ENCODE results near the gene PSMC5. TPM values are rescaled to one million over a fixed set of nuclear protein-coding genes. Genes with fewer than 3 reads are reported as not detected.

The PSMC5 gene
- total RNA-seq, 4 donors from 2014 or later = 63.2 to 131 (median 77.9) TPM

Other genes with a start within 250 kb of the PSMC5 start
- gene TACO1, start 226.5 kb upstream of the PSMC5 start, total RNA-seq = 10 to 100 TPM in 3 of 4 donors, 1 to 10 TPM in 1; 4.6 to 79.7 (median 28.3) TPM
- 10 to 100 TPM; 15.7 to 32.1 (median 24.7) TPM for gene MAP3K3, start 205.0 kb upstream of the PSMC5 start, total RNA-seq
- 10 to 100 TPM in 2 of 4 donors, 1 to 10 TPM in 2; 5.3 to 30.7 (median 12.2) TPM for gene LIMD2, start 127.3 kb upstream of the PSMC5 start, total RNA-seq
- 10 to 100 TPM; 23.1 to 37.8 (median 33.8) TPM for gene STRADA, start 85.6 kb upstream of the PSMC5 start, total RNA-seq
- gene CCDC47, start 53.8 kb upstream of the PSMC5 start, total RNA-seq = 100 to 1,000 TPM in 3 of 4 donors, 10 to 100 TPM in 1; 78.2 to 129 (median 101) TPM
- gene DDX42, start 53.3 kb upstream of the PSMC5 start, total RNA-seq = 100 to 1,000 TPM in 2 of 4 donors, 10 to 100 TPM in 2; 71.8 to 129 (median 99.4) TPM
- 10 to 100 TPM; 17.7 to 45.9 (median 34.6) TPM for gene FTSJ3, start 232 bp downstream of the PSMC5 start, total RNA-seq
- 100 to 1,000 TPM in 3 of 4 donors, 10 to 100 TPM in 1; 99.0 to 130 (median 109) TPM for gene SMARCD2, start 15.3 kb downstream of the PSMC5 start, total RNA-seq
- gene CSH2, start 46.2 kb downstream of the PSMC5 start, total RNA-seq = not detected
- gene GH2, start 54.5 kb downstream of the PSMC5 start, total RNA-seq = not detected
- not detected for gene CSH1, start 69.1 kb downstream of the PSMC5 start, total RNA-seq
- gene CSHL1, start 83.8 kb downstream of the PSMC5 start, total RNA-seq = not detected
- not detected for gene GH1, start 91.4 kb downstream of the PSMC5 start, total RNA-seq
- 10 to 100 TPM in 2 of 4 donors, under 1 TPM in 1, not detected in 1; 0.68 to 38.9 (median 20.0) TPM for gene CD79B, start 104.9 kb downstream of the PSMC5 start, total RNA-seq
- gene SCN4A, start 145.5 kb downstream of the PSMC5 start, total RNA-seq = under 1 TPM in 3 of 4 donors, not detected in 1; 0.14 to 0.48 (median 0.20) TPM
- not detected for gene PRR29, start 170.9 kb downstream of the PSMC5 start, total RNA-seq
- gene ICAM2, start 193.2 kb downstream of the PSMC5 start, total RNA-seq = 10 to 100 TPM in 1 of 4 donors, 1 to 10 TPM in 2, not detected in 1; 6.4 to 24.3 (median 9.3) TPM